Measurements from ENCODE around the gene PDE4B.
"Not testable (repeated sequence)": the region's sequence is repeated elsewhere in the genome, so short reads cannot be mapped to it uniquely, and the experiment has no call there.

The PDE4B gene

DNA sequence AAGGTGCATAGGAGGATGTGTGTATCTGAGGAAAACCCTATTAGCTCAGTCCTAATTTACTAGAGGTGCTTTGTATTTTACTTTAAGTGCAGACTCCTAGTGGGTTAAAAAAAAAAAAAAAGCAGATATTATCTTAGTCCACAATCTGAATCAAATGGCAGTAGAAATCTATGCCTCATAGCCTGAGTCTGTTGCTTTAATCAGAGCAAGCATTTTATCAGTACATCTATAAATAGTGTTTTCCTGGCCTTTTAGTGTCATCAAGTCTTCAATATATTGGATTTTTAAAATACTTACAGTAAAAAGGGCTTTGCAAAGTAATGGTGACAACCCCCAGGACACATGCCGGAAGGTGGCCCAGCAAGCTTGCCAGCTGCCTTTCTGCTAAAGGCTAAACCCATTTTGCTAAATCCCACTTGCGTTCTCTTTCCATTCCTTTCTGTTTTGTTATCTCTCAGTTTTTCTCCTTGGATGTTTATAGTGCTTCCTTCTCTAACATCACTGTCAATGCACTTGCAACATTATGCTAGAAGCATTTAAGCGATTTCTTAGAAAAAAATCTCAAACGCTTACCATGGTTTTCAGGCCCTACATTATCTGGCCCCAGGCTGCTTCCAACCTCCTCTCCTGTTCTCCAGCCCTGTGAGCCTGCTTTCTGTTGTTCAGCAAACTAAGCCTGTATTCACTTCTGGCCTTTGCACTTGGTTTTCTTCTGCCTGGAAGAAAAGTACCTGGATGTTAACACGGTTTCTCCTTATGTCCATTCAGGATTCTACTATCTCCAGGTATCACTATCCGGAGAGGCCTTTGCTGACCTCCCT, 206.3 kb downstream of the PDE4B start:
- no peak for DNase-seq

DNA sequence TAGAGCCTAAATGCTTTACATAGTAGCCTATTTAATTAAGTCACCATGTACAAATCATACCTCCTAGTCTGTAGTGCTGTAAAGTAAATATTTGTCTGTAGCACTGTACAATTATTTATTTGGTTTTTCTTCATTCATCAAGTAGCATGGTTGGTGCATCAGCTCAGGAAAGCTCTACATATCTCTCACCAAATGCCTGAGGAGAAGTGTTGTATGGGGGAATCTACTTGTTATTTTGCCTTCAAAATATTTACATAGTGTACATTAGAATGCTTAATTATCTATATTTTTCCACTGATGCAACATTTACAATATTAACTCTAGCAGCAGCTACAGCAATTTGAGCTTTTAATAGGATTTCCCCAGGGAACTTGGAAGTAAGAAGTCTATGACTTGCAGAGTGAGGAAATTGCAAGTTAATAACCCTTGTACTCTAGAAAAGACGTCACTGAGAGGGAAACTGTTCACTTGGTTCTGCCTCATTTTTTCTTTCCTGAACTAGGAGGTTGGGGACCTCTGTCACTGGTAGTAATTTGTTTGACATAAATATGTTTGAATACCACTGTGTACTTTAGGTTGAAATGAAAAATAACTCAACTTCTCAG, 207.4 kb downstream of the PDE4B start:
- DNase-seq = no peak

DNA sequence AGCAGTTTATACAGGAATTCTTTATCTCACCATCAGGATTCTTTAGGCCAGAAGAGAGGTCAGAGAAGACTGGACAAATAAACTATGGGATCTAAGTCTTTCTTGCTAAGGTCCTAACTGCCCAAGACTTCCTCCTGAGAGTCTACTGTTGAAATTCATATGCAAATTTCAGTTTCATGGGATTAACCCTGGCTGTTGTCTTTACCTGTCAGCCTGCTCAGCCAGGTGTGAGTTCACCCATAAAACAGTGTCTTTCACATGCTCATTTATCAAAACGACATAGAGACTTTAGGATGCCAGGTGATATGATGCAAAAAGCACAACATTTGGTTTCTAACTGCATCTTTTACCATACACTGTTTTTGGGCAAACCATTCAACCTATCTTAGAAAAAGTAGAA, 211.0 kb downstream of the PDE4B start:
- no peak for DNase-seq

DNA sequence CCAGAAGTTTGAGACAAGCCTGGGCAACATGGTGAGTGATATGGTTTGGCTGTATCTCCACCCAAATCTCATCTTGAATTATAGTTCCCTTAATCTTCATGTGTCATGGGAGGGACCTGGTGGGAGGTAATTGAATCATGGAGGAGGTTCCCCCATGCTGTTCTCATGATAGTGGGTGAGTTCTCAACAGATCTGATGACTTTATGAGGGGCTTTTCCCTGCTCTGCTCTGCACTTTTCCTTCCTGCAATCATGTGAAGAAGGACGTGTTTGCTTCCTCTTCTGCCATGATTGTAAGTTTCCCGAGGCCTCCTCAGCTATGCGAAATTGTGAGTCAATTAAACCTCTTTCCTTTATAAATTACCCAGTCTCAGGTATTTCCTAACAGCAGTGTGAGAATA, 213.8 kb downstream of the PDE4B start:
- DNase-seq = not testable (repeated sequence)

DNA sequence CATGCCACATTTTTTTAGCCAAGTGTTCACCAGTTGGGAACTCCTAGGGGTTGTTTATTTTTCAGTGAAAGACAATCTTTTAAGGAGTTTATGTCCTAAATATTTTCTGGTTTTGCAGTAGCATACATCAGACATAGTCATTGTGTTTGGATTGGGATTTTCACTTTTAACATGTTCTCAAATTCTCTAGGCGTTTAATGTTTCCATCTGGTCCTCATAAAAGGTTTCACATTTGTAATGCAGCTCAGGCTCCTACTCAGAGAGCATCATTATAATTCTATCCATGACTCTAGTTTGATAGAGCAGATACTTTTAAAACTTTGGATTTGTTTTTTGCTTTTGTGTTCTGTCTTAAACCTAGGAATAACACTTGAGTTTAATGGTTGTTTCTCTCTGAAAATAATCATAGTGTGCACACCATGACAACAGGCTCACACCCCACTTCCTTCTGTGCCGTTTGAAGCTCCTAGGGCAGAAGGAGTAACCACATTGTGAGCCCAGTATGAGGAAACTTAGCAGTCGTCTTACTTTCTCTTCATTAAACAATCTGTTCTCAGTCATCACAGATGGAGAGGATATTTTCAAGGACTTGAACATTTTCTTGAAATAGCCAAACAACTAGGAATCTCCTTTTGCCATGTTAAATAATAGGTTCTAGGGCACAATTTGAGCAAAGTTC, 219.6 kb downstream of the PDE4B start:
- DNase-seq = no peak

DNA sequence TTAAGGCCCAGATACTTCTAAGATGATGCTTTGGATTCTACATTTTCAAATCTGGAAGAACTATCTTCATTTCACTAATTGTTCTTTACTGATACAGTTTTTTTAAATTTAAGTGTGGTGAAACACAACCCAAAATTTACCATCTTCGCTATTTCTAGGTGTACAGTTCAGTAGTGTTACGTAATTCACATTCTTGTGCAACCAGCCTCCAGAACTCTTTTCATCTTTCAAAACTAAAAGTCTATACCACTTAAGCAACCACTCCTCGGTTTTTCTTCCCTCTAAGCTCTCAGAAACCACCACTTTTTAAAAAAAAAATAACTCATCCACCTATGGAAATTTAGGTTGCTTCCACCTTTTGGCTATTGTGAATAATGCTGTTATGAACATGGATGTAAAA, 220.7 kb downstream of the PDE4B start:
- DNase-seq = no peak

DNA sequence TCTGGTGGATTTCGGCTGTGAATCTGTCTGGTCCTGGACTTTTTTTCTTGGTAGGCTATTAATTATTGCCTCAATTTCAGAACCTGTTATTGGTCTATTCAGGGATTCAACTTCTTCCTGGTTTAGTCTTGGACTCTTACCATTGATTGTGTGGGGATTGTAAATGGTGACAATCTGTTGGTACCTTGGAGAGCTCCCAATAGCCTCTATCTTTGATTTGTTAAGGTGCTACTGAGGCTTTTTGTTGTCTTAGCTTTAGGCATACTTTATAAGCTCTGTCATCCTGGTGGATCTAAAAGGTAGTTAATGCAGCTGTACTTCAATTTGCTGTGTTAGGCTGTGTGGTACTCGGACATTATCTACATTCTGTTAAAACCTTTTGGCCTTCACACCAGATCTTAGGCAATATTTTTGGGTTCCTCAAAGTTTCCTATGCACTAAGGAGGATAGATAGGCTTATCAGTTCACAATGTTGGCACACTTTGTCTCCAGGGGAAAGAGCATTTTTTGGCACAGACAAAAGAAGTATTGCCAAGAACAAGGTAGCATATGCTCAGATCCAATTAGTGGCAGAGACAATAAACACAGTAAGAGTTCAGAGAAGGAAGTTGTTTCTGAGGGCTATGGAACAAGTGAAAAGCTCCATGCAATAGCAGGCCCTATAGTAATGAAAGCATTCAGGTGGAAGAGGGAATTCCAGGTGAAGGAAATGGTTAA, 230.4 kb downstream of the PDE4B start:
- DNase-seq = no peak

DNA sequence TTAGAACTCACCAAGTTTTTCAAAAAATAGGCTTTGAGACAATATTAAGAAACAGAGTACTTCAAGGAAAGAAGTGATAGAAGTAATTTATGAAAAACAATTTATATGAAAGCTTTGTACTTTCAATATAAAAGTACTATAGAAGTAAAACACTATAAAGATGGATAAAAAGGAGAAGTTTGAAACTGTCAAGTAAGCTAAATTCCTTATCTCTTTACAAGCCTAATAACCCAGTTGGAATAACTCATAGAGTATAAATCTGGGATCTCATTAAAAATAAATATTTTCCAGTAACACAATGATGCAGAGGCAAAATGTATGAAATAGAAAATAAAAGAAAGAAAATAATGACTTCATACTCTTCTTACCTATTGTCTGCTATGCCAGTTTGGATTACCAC, 232.5 kb downstream of the PDE4B start:
- DNase-seq = no peak

DNA sequence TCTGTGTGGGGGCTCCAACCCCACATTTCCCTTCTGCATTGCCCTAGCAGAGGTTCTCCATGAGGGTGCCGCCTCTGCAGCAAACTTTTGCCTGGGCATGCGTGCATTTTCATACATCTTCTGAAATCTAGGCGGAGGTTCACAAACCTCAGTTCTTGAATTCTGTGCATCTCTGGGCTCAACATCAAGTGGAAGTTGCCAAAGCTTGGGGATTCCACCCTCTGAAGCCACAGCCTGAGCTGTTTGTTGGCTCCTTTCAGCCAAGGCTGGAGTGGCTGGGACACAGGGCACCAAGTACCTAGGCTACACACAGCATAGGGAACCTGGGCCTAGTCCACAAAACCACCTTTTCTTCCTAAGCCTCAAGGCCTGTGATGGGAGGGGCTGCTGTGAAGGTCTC, 235.3 kb downstream of the PDE4B start:
- no peak for DNase-seq

DNA sequence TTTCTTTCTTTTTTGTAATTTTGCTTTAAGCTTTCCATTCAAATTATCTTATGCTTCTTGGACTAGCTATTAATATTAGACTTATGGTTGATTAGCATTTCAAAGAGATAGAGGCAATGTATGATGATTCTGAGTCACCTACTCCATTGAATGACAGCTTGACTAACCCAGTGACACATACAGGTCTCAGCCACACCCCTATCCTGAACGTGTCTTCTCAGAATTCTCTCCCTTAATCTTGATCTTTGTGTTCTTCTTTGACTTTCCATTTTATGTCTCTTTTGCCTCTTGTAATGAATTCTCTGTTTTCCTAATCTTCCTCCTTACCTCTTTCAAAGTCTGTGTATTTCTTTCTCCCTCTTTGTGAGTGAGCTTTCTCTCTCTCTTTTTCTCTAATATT, 241.1 kb downstream of the PDE4B start:
- DNase-seq = no peak

DNA sequence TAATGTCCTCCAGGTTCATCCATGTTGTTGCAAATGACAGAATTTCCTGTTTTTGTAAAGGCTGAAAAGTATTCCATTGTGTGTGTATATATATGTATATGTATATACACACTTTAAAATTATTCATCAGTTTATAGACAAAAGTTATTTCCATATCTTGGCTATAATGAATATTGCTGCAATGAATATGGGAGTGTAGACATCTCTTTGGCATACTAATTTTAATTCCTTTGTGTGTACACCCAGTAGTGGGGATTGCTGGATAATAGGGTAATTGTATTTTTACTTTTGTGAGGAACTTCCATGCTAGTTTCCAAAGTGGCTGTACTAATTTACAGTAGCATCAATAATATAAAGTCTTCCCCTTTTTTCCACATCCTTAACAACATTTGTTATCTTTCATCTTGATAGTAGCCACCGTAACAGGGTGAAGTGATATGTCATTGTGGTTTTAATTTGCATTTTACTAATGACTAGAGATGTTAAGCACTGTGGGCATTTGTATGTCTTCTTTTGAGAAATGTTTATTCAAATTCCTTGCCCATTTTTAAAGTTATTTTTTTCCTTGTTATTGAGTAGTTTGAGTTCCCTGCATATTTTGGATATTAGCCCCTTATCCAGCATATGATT, 243.0 kb downstream of the PDE4B start:
- DNase-seq = no peak

DNA sequence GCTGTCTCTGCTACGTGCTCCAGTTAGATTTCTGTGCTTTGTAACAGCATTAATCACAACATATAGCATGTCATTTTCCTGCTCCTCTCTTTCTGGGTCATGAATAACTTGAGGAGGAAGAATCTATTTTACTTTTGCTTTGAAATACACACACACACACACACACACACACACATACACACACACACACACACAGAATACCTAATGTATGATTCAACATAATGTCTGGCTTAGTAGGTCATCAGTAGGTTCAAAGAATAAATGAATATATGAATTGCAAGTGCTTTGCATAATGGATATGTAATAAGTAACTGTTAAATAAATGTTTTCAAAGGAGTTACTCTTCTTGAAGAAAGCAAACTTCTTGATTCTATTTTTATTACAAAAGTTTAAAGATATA, 249.0 kb downstream of the PDE4B start:
- DNase-seq = no peak

DNA sequence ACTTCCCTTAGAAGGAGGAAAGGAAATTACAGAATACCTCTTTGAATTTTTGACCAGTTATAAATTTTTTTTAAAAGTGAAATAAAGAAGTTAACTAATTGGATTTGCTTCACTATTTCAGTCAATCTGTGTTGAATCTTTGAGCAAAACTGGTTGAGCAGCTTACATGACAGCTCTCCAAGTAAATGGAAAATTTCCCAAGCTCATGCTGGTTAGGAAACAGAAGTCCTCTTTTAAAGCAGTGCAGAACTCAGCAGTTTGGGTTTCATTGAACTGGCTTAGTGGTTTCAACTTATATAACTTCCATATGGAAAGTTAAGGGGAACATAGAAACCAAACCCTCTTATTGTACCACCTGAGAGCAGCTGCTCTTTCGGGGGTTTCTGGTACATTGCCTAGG, 250.5 kb downstream of the PDE4B start:
- no peak for DNase-seq

DNA sequence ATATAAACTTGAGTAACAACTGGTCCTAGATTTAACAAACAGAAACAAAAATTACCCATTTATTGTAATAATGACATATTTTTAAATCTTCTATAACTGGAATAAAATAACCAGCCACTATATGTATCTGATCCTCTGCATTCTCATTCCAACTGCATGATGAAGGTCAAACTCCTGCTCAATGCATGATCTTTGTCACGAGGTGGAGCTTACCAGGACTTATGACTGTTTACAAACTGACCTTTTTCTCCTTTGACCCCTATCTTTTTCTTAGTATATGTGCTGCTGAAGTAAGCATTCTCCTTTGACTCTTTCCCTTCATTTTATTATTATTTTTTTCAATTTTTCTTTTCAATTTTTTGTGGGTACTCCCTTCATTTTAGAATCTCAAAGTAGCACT, 252.2 kb downstream of the PDE4B start:
- no peak for DNase-seq

DNA sequence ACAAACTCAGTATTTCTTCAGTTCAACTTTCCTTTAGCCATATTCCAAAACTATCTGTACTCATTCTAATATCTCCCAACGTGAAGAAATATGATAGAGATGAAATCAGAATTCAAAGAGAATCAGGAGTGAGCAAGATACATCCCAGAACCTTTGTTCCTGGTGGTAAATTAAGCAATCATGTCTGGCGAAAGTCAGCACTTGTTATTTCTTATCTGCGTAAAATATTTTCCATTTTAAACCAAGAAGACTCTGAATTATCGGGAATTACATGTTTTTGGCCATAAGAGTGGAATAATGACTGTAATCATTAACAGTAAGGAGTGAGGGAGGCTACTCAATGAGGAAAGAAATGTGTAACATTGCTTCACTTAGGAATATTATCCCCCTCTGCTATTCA, 253.7 kb downstream of the PDE4B start:
- no peak for DNase-seq

DNA sequence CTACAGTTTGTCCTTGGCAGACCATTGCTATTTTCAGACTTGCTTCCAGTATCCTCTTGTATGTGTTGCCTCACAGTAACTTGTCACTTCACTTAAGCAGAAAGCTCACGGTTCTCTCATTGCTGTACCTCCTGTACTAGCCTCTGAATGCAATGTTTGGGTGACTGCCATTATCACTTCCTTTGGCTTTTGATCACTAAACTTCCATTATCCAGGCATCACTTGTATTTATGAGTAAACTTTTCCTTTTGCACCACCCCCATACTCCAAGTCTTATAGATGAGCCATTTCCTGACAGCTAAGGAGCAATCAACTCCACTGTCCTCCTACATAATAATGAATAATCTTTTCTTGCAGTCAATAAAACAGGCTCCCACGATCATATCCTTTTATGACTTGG, 255.3 kb downstream of the PDE4B start:
- no peak for DNase-seq

DNA sequence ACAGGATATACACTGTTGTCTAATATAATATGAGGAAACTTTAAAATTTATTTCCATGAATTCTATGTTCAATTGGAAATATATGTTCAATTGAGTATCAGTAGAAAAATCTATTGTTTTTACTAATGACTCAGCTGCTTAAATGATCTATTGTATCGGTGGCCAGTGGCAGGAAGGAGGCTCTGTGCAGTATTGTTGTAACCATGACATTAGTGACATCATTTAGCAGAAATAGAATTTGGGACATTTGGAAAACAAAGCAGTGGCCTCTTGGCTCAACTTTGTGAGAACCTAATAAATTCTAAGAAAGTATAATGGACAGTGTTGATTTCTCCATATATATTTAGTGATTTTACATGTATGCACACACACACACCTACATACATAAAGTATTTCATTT, 257.4 kb downstream of the PDE4B start:
- no peak for DNase-seq

DNA sequence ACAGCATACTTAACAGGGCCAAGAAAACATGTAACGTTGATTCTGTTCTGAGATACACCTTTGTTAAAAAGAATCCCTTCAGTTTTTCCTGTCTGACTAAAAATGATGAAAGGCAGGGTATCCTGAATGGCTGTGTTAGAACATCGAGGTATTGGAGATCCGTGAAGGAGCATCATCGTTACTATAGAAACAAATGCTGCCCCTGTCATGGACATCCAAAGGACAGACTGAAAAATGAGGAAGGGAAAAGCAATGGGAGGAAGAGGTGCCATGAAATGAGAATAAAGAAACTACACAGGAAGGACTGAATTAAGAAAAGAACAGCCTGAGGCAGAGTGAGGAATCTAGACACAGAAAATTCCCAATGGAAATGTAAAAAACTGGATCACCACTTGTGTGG, 257.9 kb downstream of the PDE4B start:
- no peak for DNase-seq

DNA sequence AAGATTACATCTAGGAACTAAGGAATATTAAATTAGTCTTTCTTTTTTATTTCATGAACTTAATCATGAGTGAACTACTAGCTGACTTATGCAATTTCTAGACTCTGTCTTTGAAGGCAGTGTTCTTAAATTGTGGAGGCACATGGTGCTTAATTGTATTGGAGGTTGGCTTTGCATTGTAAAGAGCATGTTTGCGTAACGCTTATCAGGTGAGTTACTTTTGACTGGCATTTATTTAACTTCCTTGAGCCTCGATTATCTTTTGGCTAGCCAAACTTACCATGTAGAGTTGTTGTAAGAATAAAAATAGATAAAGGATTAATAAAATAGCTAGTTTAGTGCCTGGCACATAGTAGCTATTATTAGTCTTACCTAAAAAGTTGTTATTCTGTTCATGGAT, 262.4 kb downstream of the PDE4B start:
- no peak for DNase-seq

DNA sequence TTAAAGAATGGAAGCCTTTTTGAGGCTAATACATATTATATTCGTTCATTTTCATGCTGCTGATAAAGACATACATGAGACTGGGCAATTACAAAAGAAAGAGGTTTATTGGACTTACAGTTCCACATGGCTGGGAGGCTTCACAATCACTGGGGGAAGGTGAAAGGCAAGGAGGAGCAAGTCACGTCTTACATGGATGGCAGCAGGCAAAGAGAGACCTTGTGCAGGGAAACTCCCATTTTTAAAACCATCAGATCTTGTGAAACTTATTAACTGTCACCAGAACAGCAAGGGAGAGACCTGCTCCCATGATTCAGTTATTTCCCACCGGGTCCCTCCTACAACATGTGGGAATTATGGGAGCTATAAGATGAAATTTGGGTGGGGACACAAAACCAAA, 264.8 kb downstream of the PDE4B start:
- not testable (repeated sequence) for DNase-seq

DNA sequence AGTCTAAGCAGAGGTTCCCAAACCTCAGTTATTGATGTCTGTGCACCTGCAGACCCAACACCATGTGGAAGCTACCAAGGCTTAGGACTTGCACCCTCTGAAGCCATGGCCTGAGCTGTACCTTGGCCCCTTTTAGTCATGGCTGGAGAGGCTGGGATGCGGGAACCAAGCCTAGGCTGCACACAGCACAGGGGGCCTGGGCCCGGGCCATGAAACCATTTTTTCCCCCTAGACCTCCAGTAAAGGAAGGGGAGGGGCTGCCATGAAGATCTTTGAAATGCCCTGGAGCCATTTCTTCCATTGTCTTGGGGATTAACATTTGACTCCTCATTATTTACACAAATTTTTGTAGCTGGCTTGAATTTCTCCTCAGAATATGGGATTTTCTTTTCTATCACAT, 265.9 kb downstream of the PDE4B start:
- DNase-seq = no peak

DNA sequence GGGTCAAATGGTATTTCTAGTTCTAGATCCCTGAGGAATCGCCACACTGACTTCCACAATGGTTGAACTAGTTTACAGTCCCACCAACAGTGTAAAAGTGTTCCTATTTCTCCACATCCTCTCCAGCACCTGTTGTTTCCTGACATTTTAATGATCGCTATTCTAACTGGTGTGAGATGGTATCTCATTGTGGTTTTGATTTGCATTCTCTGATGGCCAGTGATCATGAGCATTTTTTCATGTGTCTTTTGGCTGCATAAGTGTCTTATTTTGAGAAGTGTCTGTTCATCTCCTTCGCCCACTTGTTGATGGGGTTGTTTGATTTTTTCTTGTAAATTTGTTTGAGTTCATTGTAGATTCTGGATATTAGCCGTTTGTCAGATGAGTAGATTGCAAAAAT, 274.5 kb downstream of the PDE4B start:
- DNase-seq = not testable (repeated sequence)
